ENCODE data around the gene PGR.

Gene PGR

GRCh38 chr11:101063706-101064105 lies 65.9 kb downstream of the PGR start:
- no peak for TF ChIP-seq CTCF (IDR thresholded peaks at IDR 0.05; ENCODE audit: low read length)
- TF ChIP-seq EZH2 (IDR thresholded peaks at IDR 0.05; ENCODE audit: borderline replicate concordance, low read length): no peak
- H3K4me3 ChIP-seq (ENCODE audit: low read depth, low read length, poor library complexity, severe bottlenecking): no peak overlapping the region

GRCh38 chr11:101061606-101062005 lies 68.0 kb downstream of the PGR start:
- Histone ChIP-seq H3K4me1 (ENCODE audit: insufficient read depth, low read length, severe bottlenecking) (no peaks in the 10 kb centered on the region), H2AFZ (ENCODE audit: low read length) (no peak overlapping the region), H3K9me3 (ENCODE audit: low read length) (no peaks in the 10 kb centered on the region), H3K4me2 (ENCODE audit: low read length) (no peak overlapping the region), H4K20me1 (ENCODE audit: insufficient read depth, low read length) (no peaks in the 10 kb centered on the region), H3K9me2 (ENCODE audit: low read depth, low read length) (no peaks in the 10 kb centered on the region), H3K27me3 (ENCODE audit: insufficient read depth, low read length) (no peaks in the 10 kb centered on the region), H3K9ac (ENCODE audit: low read length) (no peak overlapping the region), H3K79me2 (ENCODE audit: insufficient read depth, low read length) (no peaks in the 10 kb centered on the region), H3K36me3 (ENCODE audit: insufficient read depth, low read length) (no peaks in the 10 kb centered on the region), H3K27ac (ENCODE audit: low read depth, low read length, poor library complexity, severe bottlenecking) (no peak overlapping the region), H3F3A (ENCODE audit: insufficient read depth, low read length) (no peaks in the 10 kb centered on the region), H3K4me3 (ENCODE audit: low read depth, low read length, poor library complexity, severe bottlenecking) (no peak overlapping the region)
- TF ChIP-seq EZH2 (IDR thresholded peaks at IDR 0.05; ENCODE audit: borderline replicate concordance, low read length) (no peak), CTCF (IDR thresholded peaks at IDR 0.05; ENCODE audit: low read length) (no peak)

More at GRCh38 chr11:101063706-101064105, 65.9 kb downstream of the PGR start:
- Histone ChIP-seq H3K9me3 (ENCODE audit: low read length) (no peaks in the 10 kb centered on the region), H3K4me1 (ENCODE audit: insufficient read depth, low read length, severe bottlenecking) (no peaks in the 10 kb centered on the region), H3K27ac (ENCODE audit: low read depth, low read length, poor library complexity, severe bottlenecking) (no peak overlapping the region), H3K9ac (ENCODE audit: low read length) (no peak overlapping the region), H3K9me2 (ENCODE audit: low read depth, low read length) (no peaks in the 10 kb centered on the region), H3K4me2 (ENCODE audit: low read length) (no peak overlapping the region), H3K79me2 (ENCODE audit: insufficient read depth, low read length) (no peaks in the 10 kb centered on the region), H3K36me3 (ENCODE audit: insufficient read depth, low read length) (no peaks in the 10 kb centered on the region), H3K27me3 (ENCODE audit: insufficient read depth, low read length) (no peaks in the 10 kb centered on the region), H3F3A (ENCODE audit: insufficient read depth, low read length) (no peaks in the 10 kb centered on the region), H4K20me1 (ENCODE audit: insufficient read depth, low read length) (no peaks in the 10 kb centered on the region), H2AFZ (ENCODE audit: low read length) (no peak overlapping the region)

GRCh38 chr11:101059331-101059730 lies 70.3 kb downstream of the PGR start:
- Histone ChIP-seq H3K4me3 (ENCODE audit: low read depth, low read length, poor library complexity, severe bottlenecking) (no peak overlapping the region), H3K9me3 (ENCODE audit: low read length) (no peaks in the 10 kb centered on the region), H3K79me2 (ENCODE audit: insufficient read depth, low read length) (no peaks in the 10 kb centered on the region), H3F3A (ENCODE audit: insufficient read depth, low read length) (no peaks in the 10 kb centered on the region), H3K4me1 (ENCODE audit: insufficient read depth, low read length, severe bottlenecking) (no peaks in the 10 kb centered on the region), H3K27me3 (ENCODE audit: insufficient read depth, low read length) (no peaks in the 10 kb centered on the region), H3K9ac (ENCODE audit: low read length) (no peak overlapping the region), H3K4me2 (ENCODE audit: low read length) (no peak overlapping the region), H2AFZ (ENCODE audit: low read length) (no peak overlapping the region), H3K9me2 (ENCODE audit: low read depth, low read length) (no peaks in the 10 kb centered on the region), H3K27ac (ENCODE audit: low read depth, low read length, poor library complexity, severe bottlenecking) (no peak overlapping the region), H4K20me1 (ENCODE audit: insufficient read depth, low read length) (no peaks in the 10 kb centered on the region), H3K36me3 (ENCODE audit: insufficient read depth, low read length) (no peaks in the 10 kb centered on the region)
- TF ChIP-seq EZH2 (IDR thresholded peaks at IDR 0.05; ENCODE audit: borderline replicate concordance, low read length) (no peak), CTCF (IDR thresholded peaks at IDR 0.05; ENCODE audit: low read length) (no peak)

Data from OCI-LY1 (cell line).